ENCODE results near the gene TECPR2.

The TECPR2 gene

GRCh38 chr14:102375119-102375518 is 12.4 kb downstream of the TECPR2 start:
- DNase-seq (ENCODE audit: low read depth), result no peak

GRCh38 chr14:102377696-102378095 is 15.0 kb downstream of the TECPR2 start:
- DNase-seq (ENCODE audit: low read depth), result no peak

- no peak for DNase-seq (ENCODE audit: low read depth)
Observed at GRCh38 chr14:102378830-102379229, 16.1 kb downstream of the TECPR2 start.

GRCh38 chr14:102387086-102387485 is 24.3 kb downstream of the TECPR2 start:
- DNase-seq (ENCODE audit: low read depth), result no peak

- no peak for DNase-seq (ENCODE audit: low read depth)
Observed at GRCh38 chr14:102389246-102389645, 26.5 kb downstream of the TECPR2 start.

GRCh38 chr14:102390064-102390855 is 27.5 kb downstream of the TECPR2 start:
- no peak for DNase-seq (ENCODE audit: low read depth)

- DNase-seq (ENCODE audit: low read depth), result no peak
Observed at GRCh38 chr14:102392506-102392905, 29.8 kb downstream of the TECPR2 start.

GRCh38 chr14:102394717-102395375 is 32.1 kb downstream of the TECPR2 start:
- DNase-seq (ENCODE audit: low read depth), result no peak

- DNase-seq (ENCODE audit: low read depth), result no peak
Observed at GRCh38 chr14:102396521-102396920, 33.8 kb downstream of the TECPR2 start.

- no peak for DNase-seq (ENCODE audit: low read depth)
Observed at GRCh38 chr14:102403028-102403427, 40.3 kb downstream of the TECPR2 start.

- DNase-seq (ENCODE audit: low read depth), result no peak
Observed at GRCh38 chr14:102407258-102407657, 44.5 kb downstream of the TECPR2 start.

GRCh38 chr14:102408724-102409123 is 46.0 kb downstream of the TECPR2 start:
- no peak for DNase-seq (ENCODE audit: low read depth)

GRCh38 chr14:102415671-102416070 is 52.9 kb downstream of the TECPR2 start:
- no peak for DNase-seq (ENCODE audit: low read depth)

GRCh38 chr14:102417001-102417431 is 54.3 kb downstream of the TECPR2 start:
- DNase-seq (ENCODE audit: low read depth), result no peak

GRCh38 chr14:102417646-102418045 is 54.9 kb downstream of the TECPR2 start:
- DNase-seq (ENCODE audit: low read depth), result no peak

GRCh38 chr14:102418169-102418852 is 55.6 kb downstream of the TECPR2 start:
- no peak for DNase-seq (ENCODE audit: low read depth)

- DNase-seq (ENCODE audit: low read depth), result no peak
Observed at GRCh38 chr14:102418853-102419240, 56.1 kb downstream of the TECPR2 start.

- DNase-seq (ENCODE audit: low read depth), result no peak
Observed at GRCh38 chr14:102419276-102419675, 56.5 kb downstream of the TECPR2 start.

- no peak for DNase-seq (ENCODE audit: low read depth)
Observed at GRCh38 chr14:102419716-102420115, 57.0 kb downstream of the TECPR2 start.

- DNase-seq (ENCODE audit: low read depth), result no peak
Observed at GRCh38 chr14:102421411-102422057, 58.8 kb downstream of the TECPR2 start.

- DNase-seq (ENCODE audit: low read depth), result no peak
Observed at GRCh38 chr14:102424520-102424919, 61.8 kb downstream of the TECPR2 start.

GRCh38 chr14:102424923-102425322 is 62.2 kb downstream of the TECPR2 start:
- no peak for DNase-seq (ENCODE audit: low read depth)
